Activated CD4-positive, alpha-beta T cell treated with anti-CD3 and anti-CD28 coated beads for 36 hours (primary cell): ENCODE measurements around the gene SMCO2. TPM values are rescaled to one million over a fixed set of nuclear protein-coding genes. Genes with fewer than 3 reads are reported as not detected.

Source experiments
- ATAC-seq: fragments of 200-7000 bp; cut with Tn5 transposase; one replicate; pipeline ENCODE4 v1.10.0; 2021; ENCODE audit warnings: mild to moderate bottlenecking, moderate library complexity
- CTCF ChIA-PET: fragments of 350-600 bp; sonication (Branson Sonifier 250); formaldehyde crosslinking; loops from one replicate; lab custom pipeline; 2021; ENCODE audit warnings: antibody characterized with exemption; lab: Charles Lee
- POLR2A ChIA-PET: fragments of 350-600 bp; sonication (Branson Sonifier 250); formaldehyde crosslinking; loops from one replicate; lab custom pipeline; 2021; ENCODE audit warnings: antibody characterized with exemption, inconsistent platforms; lab: Charles Lee
- DNase-seq: peaks from one replicate; pipeline ENCODE4 v3.0.0-alpha.2; 2020
- H3K27ac Mint-ChIP-seq: one replicate; pipeline ENCODE4 v1.8.0; 2021; ENCODE audit warnings: mixed read lengths
- H3K27me3 Mint-ChIP-seq: one replicate; pipeline ENCODE4 v1.8.0; 2021; ENCODE audit warnings: mixed read lengths
- H3K36me3 Mint-ChIP-seq: one replicate; pipeline ENCODE4 v1.8.0; 2021; ENCODE audit warnings: low read depth, mixed read lengths
- H3K4me1 Mint-ChIP-seq: one replicate; pipeline ENCODE4 v1.8.0; 2021; ENCODE audit warnings: mixed read lengths
- H3K4me3 Mint-ChIP-seq: one replicate; pipeline ENCODE4 v1.8.0; 2021; ENCODE audit warnings: mild to moderate bottlenecking, moderate library complexity, mixed read lengths
- H3K9me3 Mint-ChIP-seq: one replicate; pipeline ENCODE4 v1.8.0; 2021; ENCODE audit warnings: low read depth, mixed read lengths
- intact Hi-C, 2 experiments: fragments of 100-400 bp; cut with DNase I in 1 of 2; cut with micrococcal nuclease in 1 of 2; formaldehyde crosslinking; loops; one replicate each; pipeline versions ENCODE4 v1.14.2 to v1.15.1; 2022 to 2024; cut with DNase I, micrococcal nuclease
- total RNA-seq, 2 experiments: library from RNA; stranded (reverse); gene quantifications; one replicate each; pipeline ENCODE4 v1.2.3, GENCODE V29; 2021

The SMCO2 gene
- total RNA-seq, 2 experiments from 2014 or later = 0.23 TPM; not detected in 1

DNA sequence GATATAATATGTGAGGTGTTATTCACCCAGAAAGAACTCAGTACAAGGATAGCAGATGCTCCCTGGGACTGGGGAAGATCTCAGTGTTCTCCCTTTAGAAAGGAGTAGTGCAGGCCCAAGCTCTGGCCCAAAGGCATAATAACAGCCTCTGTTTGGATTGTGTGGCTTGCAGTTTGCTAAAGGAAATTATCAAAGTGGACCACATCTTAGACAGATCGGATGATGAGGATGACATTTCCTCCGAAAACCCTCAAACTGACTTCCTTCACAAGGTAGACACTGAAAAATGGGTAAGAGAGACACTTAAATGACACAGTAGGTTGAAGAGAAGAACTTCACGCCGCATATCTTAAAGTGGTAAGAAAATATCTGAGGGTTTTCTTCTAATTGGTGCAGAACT lies 26.1 kb downstream of the SMCO2 start:
- intact Hi-C loops = no loop called here
- ChIA-PET CTCF (interaction anchor here (0.8 to 1.3 kb wide), 3 partner anchors 9 to 58 kb away, joined by 3 to 4 read pairs (median 3); no protein-coding TSS in a partner anchor), POLR2A (no interaction called here)
- no peak for ATAC-seq
- Mint-ChIP-seq H3K4me1 (peaks cover 17% of the 10 kb centered on the region), H3K4me3 (no peak overlapping the region), H3K36me3 (peaks cover 5% of the 10 kb centered on the region), H3K27me3 (peaks cover 4% of the 10 kb centered on the region), H3K9me3 (peaks cover 15% of the 10 kb centered on the region), H3K27ac (no peak overlapping the region)
- DNase-seq = no peak

DNA sequence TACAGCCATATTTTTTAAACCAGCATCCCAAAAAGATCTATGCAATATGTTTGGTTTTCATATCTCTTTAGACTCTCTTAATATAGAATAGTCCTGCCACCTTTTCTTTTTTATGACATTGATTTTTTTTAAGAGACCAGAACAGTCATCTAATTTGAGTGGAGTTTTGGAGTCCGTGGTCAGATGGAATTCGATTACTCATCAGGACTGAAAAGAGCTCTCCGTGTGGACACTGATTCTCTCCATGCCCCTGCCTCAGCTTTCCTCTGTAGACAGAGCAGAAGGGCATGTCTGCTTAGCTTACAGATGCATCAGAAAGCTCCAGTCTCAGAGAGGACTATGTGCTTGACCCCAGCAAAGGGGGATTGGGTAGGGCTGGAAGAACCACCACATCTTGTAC lies 27.8 kb downstream of the SMCO2 start:
- DNase-seq = no peak
- Mint-ChIP-seq H3K9me3 (peaks cover 20% of the 10 kb centered on the region), H3K27ac (no peak overlapping the region), H3K27me3 (peaks cover 4% of the 10 kb centered on the region), H3K4me3 (no peak overlapping the region), H3K4me1 (peaks cover 17% of the 10 kb centered on the region), H3K36me3 (peaks cover 9% of the 10 kb centered on the region)
- intact Hi-C loops = no loop called here
- no peak for ATAC-seq
- POLR2A ChIA-PET = no interaction called here
- CTCF ChIA-PET = no interaction called here

GRCh38 chr12:27477049-27477448 lies 30.5 kb downstream of the SMCO2 start:
- Mint-ChIP-seq H3K4me1 (peaks cover 13% of the 10 kb centered on the region), H3K4me3 (no peak overlapping the region), H3K27ac (no peak overlapping the region), H3K27me3 (no peaks in the 10 kb centered on the region), H3K9me3 (peaks cover 25% of the 10 kb centered on the region), H3K36me3 (peaks cover 9% of the 10 kb centered on the region)
- DNase-seq (no peak), ATAC-seq (no peak)
- ChIA-PET CTCF (no interaction called here), POLR2A (no interaction called here)
- intact Hi-C loops = no loop called here

DNA sequence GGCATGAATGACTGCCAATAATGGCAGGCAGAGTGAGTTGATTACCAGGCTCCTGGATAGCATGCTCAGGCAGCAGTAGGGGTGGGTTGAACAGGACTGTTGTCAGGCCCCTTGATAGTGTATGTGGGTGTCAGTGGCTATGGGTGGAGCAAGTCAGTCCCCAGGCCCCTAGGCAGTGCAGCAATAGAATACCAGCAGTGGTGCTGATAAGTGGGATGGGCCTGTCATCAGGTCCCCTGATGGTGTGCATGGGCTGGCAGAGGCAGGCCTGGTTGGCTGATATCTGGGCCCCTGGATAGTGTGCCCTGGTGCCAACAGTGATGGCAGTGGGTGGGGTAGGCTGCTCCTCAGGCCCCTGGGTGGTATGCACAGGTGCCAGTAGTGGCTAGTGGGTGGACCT lies 32.4 kb downstream of the SMCO2 start:
- H3K4me1 Mint-ChIP-seq = no peaks in the 10 kb centered on the region
- H3K36me3 Mint-ChIP-seq = peaks cover 9% of the 10 kb centered on the region
- peaks cover 25% of the 10 kb centered on the region for H3K9me3 Mint-ChIP-seq
- CTCF ChIA-PET = no interaction called here
- no peak overlapping the region for H3K27ac Mint-ChIP-seq
- intact Hi-C loops = no loop called here
- POLR2A ChIA-PET = no interaction called here
- ATAC-seq = no peak
- H3K4me3 Mint-ChIP-seq = no peak overlapping the region
- no peaks in the 10 kb centered on the region for H3K27me3 Mint-ChIP-seq
- no peak for DNase-seq

DNA sequence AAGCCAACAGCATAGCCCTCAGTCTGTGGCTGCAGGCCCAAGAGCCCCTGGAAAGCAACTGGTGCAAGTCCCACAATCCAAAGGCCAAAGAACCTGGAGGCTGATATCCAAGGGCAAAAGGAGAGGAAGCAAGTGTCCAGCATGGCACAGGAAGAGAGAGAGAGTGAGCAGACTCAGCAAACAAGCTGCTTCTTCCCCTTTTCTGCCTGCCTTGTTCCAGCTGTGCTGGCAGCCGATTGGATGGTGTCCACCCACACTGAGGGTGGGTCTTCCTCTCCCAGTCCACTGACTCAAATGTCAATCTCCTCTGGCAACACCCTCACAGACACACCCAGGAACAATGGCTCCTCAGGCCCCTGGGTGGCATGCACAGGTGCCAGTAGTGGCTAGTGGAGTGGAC lies 33.5 kb downstream of the SMCO2 start:
- Mint-ChIP-seq H3K27ac (no peak overlapping the region), H3K4me1 (no peaks in the 10 kb centered on the region), H3K36me3 (peaks cover 9% of the 10 kb centered on the region), H3K4me3 (no peak overlapping the region), H3K9me3 (peaks cover 25% of the 10 kb centered on the region), H3K27me3 (no peaks in the 10 kb centered on the region)
- intact Hi-C loops = no loop called here
- ChIA-PET POLR2A (no interaction called here), CTCF (no interaction called here)
- no peak for DNase-seq
- no peak for ATAC-seq

GRCh38 chr12:27486961-27487360 lies 40.4 kb downstream of the SMCO2 start:
- POLR2A ChIA-PET = no interaction called here
- intact Hi-C loops = no loop called here
- CTCF ChIA-PET = no interaction called here
- H3K4me3 Mint-ChIP-seq = no peak overlapping the region
- H3K4me1 Mint-ChIP-seq = no peaks in the 10 kb centered on the region
- H3K9me3 Mint-ChIP-seq = no peaks in the 10 kb centered on the region
- DNase-seq (no peak), ATAC-seq (no peak)
- H3K27ac Mint-ChIP-seq = no peak overlapping the region
- H3K27me3 Mint-ChIP-seq = peaks cover 7% of the 10 kb centered on the region
- H3K36me3 Mint-ChIP-seq = no peaks in the 10 kb centered on the region

DNA sequence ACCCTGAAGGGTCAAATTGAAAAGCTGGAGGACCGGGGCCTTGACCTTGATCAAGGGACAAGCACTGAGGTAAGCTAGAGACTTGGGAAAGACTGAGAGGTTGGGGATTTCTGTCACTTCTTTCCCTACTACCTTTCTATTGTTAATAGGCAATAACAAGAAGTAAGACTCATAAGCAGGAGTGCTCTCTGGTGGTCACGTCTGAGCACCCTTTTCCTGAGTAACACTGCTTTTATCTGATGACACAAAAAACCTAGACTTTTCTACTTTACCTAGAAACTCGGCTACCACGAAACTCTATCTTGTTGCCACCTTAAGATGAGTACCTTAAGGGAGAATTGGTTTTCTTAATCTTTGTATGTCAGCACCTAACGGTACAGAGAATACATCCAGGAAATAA lies 41.9 kb downstream of the SMCO2 start:
- peaks cover 16% of the 10 kb centered on the region for H3K27me3 Mint-ChIP-seq
- H3K9me3 Mint-ChIP-seq = no peaks in the 10 kb centered on the region
- ChIA-PET POLR2A (no interaction called here), CTCF (no interaction called here)
- no peaks in the 10 kb centered on the region for H3K4me1 Mint-ChIP-seq
- H3K36me3 Mint-ChIP-seq = no peaks in the 10 kb centered on the region
- H3K27ac Mint-ChIP-seq = no peak overlapping the region
- no peak for DNase-seq
- intact Hi-C loops = no loop called here
- no peak for ATAC-seq
- no peak overlapping the region for H3K4me3 Mint-ChIP-seq

GRCh38 chr12:27491226-27491625 lies 44.7 kb downstream of the SMCO2 start:
- H3K36me3 Mint-ChIP-seq = no peaks in the 10 kb centered on the region
- H3K4me1 Mint-ChIP-seq = no peaks in the 10 kb centered on the region
- no peak overlapping the region for H3K4me3 Mint-ChIP-seq
- POLR2A ChIA-PET = no interaction called here
- no peaks in the 10 kb centered on the region for H3K9me3 Mint-ChIP-seq
- H3K27ac Mint-ChIP-seq = no peak overlapping the region
- no peak for ATAC-seq
- intact Hi-C loops = no loop called here
- CTCF ChIA-PET = no interaction called here
- peaks cover 28% of the 10 kb centered on the region for H3K27me3 Mint-ChIP-seq
- no peak for DNase-seq

- no peak for ATAC-seq
- peaks cover 44% of the 10 kb centered on the region for H3K27me3 Mint-ChIP-seq
- intact Hi-C loops = no loop called here
- ChIA-PET CTCF (no interaction called here), POLR2A (no interaction called here)
- no peak overlapping the region for H3K4me3 Mint-ChIP-seq
- no peaks in the 10 kb centered on the region for H3K9me3 Mint-ChIP-seq
- peaks cover 8% of the 10 kb centered on the region for H3K4me1 Mint-ChIP-seq
- DNase-seq = no peak
- no peaks in the 10 kb centered on the region for H3K36me3 Mint-ChIP-seq
- no peak overlapping the region for H3K27ac Mint-ChIP-seq
These were observed 46.9 kb downstream of the SMCO2 start for GRCh38 chr12:27493260-27493940.

DNA sequence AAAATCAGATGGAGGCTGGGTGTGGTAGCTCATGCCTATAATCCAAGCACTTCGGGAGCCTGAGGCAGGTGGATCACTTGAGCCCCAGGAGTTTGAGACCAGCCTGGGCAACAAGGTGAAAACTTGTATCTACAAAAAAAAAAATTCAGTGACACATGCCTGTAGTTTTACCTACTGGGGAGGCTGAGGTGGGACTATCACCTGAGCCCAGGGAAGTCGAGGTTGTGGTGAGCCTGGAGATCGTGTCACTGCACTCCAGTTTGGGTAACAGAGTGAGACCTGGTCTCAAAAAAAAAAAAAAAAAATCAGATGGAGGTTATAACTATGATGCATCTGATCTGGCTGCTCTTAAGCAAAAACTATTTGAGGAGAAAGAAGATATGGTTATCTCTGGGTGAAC lies 50.9 kb downstream of the SMCO2 start:
- H3K9me3 Mint-ChIP-seq = no peaks in the 10 kb centered on the region
- ChIA-PET POLR2A (no interaction called here), CTCF (interaction anchor here (1.2 kb wide), 1 partner anchor 63 kb away, joined by 10 read pairs; no protein-coding TSS in a partner anchor)
- peaks cover 23% of the 10 kb centered on the region for H3K4me1 Mint-ChIP-seq
- H3K27me3 Mint-ChIP-seq = peaks cover 49% of the 10 kb centered on the region
- DNase-seq = no peak
- intact Hi-C loops = no loop called here
- no peak overlapping the region for H3K27ac Mint-ChIP-seq
- no peak for ATAC-seq
- H3K36me3 Mint-ChIP-seq = no peaks in the 10 kb centered on the region
- H3K4me3 Mint-ChIP-seq = no peak overlapping the region

DNA sequence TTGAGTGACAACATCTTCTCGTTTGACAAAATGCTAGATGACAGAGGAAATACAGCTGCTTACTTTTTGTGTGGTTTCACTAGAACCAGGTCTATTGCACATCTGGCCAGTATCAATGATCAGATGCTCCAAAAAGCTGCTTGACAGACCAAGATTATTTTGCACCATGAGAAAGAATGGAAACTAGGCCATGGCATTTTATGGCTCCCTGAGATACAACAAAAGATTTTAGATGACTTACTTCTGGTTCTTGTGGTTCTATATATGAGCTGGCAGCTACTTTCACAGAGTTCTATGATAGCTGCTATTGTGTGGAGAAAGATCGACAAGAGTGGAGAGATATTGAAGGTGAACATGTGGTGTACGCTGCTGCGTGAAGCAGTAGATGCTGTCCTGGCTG lies 51.6 kb downstream of the SMCO2 start:
- intact Hi-C loops = loop anchor here (1.0 to 2.0 kb wide), 5 partner anchors 27 to 38 kb away; partner anchors contain the start of gene PPFIBP1 (in 1 of the 2)
- no peak overlapping the region for H3K4me3 Mint-ChIP-seq
- DNase-seq (peak; percentile 13), ATAC-seq (peak; percentile 93)
- H3K9me3 Mint-ChIP-seq = peaks cover 3% of the 10 kb centered on the region
- H3K27me3 Mint-ChIP-seq = peaks cover 46% of the 10 kb centered on the region
- H3K4me1 Mint-ChIP-seq = peaks cover 26% of the 10 kb centered on the region
- CTCF ChIA-PET = interaction anchor here (0.6 to 1.2 kb wide), 2 partner anchors 27 to 63 kb away, joined by 3 to 10 read pairs; no protein-coding TSS in a partner anchor
- H3K27ac Mint-ChIP-seq = no peak overlapping the region
- H3K36me3 Mint-ChIP-seq = no peaks in the 10 kb centered on the region
- POLR2A ChIA-PET = no interaction called here

GRCh38 chr12:27498761-27499160 lies 52.2 kb downstream of the SMCO2 start:
- intact Hi-C loops = loop anchor here (1.0 to 2.0 kb wide), 5 partner anchors 26 to 38 kb away; partner anchors contain the start of gene PPFIBP1 (in 1 of the 2)
- no peak overlapping the region for H3K4me3 Mint-ChIP-seq
- POLR2A ChIA-PET = no interaction called here

More at GRCh38 chr12:27498761-27499160, 52.2 kb downstream of the SMCO2 start:
- no peak overlapping the region for H3K27ac Mint-ChIP-seq
- no peak for DNase-seq
- no peaks in the 10 kb centered on the region for H3K36me3 Mint-ChIP-seq
- peaks cover 26% of the 10 kb centered on the region for H3K4me1 Mint-ChIP-seq
- no peak for ATAC-seq
- peaks cover 3% of the 10 kb centered on the region for H3K9me3 Mint-ChIP-seq
- peaks cover 46% of the 10 kb centered on the region for H3K27me3 Mint-ChIP-seq
- CTCF ChIA-PET = interaction anchor here (0.6 to 1.2 kb wide), 2 partner anchors 26 to 64 kb away, joined by 3 to 10 read pairs; no protein-coding TSS in a partner anchor
